Measurements from ENCODE around the gene PITPNM3.

DNA sequence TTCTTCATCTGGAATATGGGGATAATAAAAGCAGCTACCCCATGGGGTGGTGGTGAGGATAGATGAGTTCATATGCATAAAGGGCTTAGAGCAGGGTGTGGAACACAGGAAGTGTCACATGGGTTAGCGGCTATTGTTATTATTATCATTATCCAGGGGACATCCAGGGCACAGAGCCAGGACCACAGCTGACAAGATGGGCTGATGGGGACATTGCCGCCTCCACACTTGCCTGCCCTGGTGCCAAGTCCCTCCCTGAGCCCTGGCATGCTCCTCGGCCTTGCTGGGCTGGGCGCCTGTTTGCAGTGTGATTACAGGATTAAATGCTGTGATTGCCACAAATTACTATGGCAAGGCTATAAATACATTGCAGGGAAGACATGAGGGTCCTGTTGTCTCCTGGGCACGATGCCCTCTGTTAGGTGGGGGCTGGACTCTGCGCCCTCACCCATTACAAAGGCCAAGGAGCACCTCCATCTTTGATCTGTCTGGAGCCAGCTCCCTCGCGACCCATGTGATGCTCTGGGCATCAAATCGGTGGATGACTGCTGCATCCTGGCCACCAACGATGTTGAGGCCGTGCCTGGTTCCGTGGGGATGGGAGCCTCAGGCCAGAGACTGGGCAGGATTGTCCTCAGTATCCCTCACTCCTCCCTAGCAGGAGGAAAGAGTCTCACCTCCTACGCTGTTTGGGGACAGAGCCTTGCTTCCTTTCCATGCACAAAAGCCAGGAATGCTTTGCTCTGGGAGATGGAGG is 68.9 kb downstream of the PITPNM3 start:
- TF ChIP-seq POLR2A (IDR thresholded peaks at IDR 0.05): no peak
- TF ChIP-seq, protein P1, sequence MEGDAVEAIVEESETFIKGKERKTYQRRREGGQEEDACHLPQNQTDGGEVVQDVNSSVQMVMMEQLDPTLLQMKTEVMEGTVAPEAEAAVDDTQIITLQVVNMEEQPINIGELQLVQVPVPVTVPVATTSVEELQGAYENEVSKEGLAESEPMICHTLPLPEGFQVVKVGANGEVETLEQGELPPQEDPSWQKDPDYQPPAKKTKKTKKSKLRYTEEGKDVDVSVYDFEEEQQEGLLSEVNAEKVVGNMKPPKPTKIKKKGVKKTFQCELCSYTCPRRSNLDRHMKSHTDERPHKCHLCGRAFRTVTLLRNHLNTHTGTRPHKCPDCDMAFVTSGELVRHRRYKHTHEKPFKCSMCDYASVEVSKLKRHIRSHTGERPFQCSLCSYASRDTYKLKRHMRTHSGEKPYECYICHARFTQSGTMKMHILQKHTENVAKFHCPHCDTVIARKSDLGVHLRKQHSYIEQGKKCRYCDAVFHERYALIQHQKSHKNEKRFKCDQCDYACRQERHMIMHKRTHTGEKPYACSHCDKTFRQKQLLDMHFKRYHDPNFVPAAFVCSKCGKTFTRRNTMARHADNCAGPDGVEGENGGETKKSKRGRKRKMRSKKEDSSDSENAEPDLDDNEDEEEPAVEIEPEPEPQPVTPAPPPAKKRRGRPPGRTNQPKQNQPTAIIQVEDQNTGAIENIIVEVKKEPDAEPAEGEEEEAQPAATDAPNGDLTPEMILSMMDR (IDR thresholded peaks at IDR 0.05): no peak
